ENCODE measurements around the gene B9D1. TPM values are rescaled to one million over a fixed set of nuclear protein-coding genes. Genes with fewer than 3 reads are reported as not detected.

B9D1 gene
- total RNA-seq, 1 experiment from 2014 or later: 20.0 TPM

DNA sequence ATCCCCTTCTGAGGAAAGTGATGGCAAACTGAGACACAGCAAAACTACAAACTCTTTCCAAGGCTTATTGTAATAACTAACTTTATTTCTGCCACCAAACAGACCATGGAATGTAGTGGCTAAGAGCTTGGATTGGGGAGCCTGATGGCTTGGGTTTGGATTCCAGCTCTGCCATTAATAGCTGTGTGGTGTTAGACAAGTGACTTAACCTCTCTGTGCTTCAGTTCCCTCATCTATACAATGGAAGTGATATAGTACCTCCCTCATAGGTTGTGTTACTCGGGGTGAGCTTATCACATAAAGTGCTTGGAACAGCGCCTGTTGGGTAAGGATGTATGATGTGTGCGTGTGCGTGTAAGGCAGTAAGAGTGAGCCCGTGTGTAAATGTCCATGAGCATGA lies 42.6 kb upstream of the B9D1 start:
- TF ChIP-seq, protein P1, sequence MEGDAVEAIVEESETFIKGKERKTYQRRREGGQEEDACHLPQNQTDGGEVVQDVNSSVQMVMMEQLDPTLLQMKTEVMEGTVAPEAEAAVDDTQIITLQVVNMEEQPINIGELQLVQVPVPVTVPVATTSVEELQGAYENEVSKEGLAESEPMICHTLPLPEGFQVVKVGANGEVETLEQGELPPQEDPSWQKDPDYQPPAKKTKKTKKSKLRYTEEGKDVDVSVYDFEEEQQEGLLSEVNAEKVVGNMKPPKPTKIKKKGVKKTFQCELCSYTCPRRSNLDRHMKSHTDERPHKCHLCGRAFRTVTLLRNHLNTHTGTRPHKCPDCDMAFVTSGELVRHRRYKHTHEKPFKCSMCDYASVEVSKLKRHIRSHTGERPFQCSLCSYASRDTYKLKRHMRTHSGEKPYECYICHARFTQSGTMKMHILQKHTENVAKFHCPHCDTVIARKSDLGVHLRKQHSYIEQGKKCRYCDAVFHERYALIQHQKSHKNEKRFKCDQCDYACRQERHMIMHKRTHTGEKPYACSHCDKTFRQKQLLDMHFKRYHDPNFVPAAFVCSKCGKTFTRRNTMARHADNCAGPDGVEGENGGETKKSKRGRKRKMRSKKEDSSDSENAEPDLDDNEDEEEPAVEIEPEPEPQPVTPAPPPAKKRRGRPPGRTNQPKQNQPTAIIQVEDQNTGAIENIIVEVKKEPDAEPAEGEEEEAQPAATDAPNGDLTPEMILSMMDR (IDR thresholded peaks at IDR 0.05 in 2 of 3, conservative IDR thresholded peaks at IDR 0.05 in 1 of 3; ENCODE audit: borderline replicate concordance in 1 of 3, insufficient read depth in 1 of 3, low read depth in 2 of 3, low read length in 2 of 3): no peak
- TF ChIP-seq ZBTB33 (IDR thresholded peaks at IDR 0.05; ENCODE audit: extremely low read depth, insufficient replicate concordance, low read length): no peak
- no peak for TF ChIP-seq TCF7L2 (IDR thresholded peaks at IDR 0.05; ENCODE audit: borderline replicate concordance, extremely low read depth, insufficient read depth, insufficient read length)
- TF ChIP-seq REST (IDR thresholded peaks at IDR 0.05; ENCODE audit: low read depth): no peak
- no peak for TF ChIP-seq EZH2 (IDR thresholded peaks at IDR 0.05)
- no peak for TF ChIP-seq SIN3A (IDR thresholded peaks at IDR 0.05; ENCODE audit: low read depth)
- TF ChIP-seq ZFX (IDR thresholded peaks at IDR 0.05): no peak
- TF ChIP-seq ELF1 (IDR thresholded peaks at IDR 0.05; ENCODE audit: borderline replicate concordance, low read depth): no peak
- no peak for TF ChIP-seq ZNF274 (IDR thresholded peaks at IDR 0.05; ENCODE audit: low read depth, low read length)
- no peak for TF ChIP-seq FOSL1 (IDR thresholded peaks at IDR 0.05; ENCODE audit: low read depth)
- H3K9me2 ChIP-seq (ENCODE audit: insufficient read depth): no peaks in the 10 kb centered on the region
- no peaks in the 10 kb centered on the region for H3K27me3 ChIP-seq (ENCODE audit: insufficient read depth, low read length)
- H3K79me2 ChIP-seq (ENCODE audit: insufficient read depth, low read length): no peaks in the 10 kb centered on the region
- H3K4me2 ChIP-seq (ENCODE audit: low read length): no peak overlapping the region
- H3K4me1 ChIP-seq (ENCODE audit: control insufficient read depth in 1 of 2, insufficient read depth in 2 of 2, low read length in 2 of 2): peaks cover 7 to 12% of the 10 kb centered on the region in 2 experiments; a peak in 3 of 4 replicates
- intact Hi-C loops (cut with micrococcal nuclease): no loop called here
- ATAC-seq (no peak), DNase-seq (ENCODE audit: low read depth, low spot score) (no peak)
- CTCF ChIA-PET: no interaction called here
- no peaks in the 10 kb centered on the region for H3K36me3 ChIP-seq (ENCODE audit: control insufficient read depth in 1 of 2, insufficient read depth in 2 of 2, low read length in 2 of 2)
- no peak overlapping the region for H3K27ac ChIP-seq (ENCODE audit: low read depth, low read length)
- no peak overlapping the region for H2AFZ ChIP-seq (ENCODE audit: low read depth, low read length, poor library complexity, severe bottlenecking)
- H3K9me3 ChIP-seq (ENCODE audit: control insufficient read depth in 1 of 2, insufficient read depth in 1 of 2, low read depth in 1 of 2, low read length in 2 of 2): no peaks in the 10 kb centered on the region
- no peak overlapping the region for H3K9ac ChIP-seq (ENCODE audit: low read length)
- no peaks in the 10 kb centered on the region for H4K20me1 ChIP-seq (ENCODE audit: insufficient read depth)
- H3K4me3 ChIP-seq (replicated peaks in 1 of 2; ENCODE audit: low read depth in 1 of 2, low read length in 2 of 2): no peak overlapping the region
- POLR2A ChIA-PET: no interaction called here
- RAD21 ChIA-PET (ENCODE audit: low non-redundant PET in 1 of 2, low total read pairs in 2 of 2, uncharacterized antibody in 2 of 2, unreplicated experiment in 2 of 2): no interaction called here
- no TSS peak for BruUV-seq (replicated peaks)

Data from HCT116 (cell line).